SK-N-SH treated with all-trans-retinoic acid at 6 μM for 48 hours (cell line): ENCODE measurements around the gene SLC44A5.

Experiments used
- ATAC-seq: fragments of 200-7000 bp; cut with Tn5 transposase; 3 replicates; pipeline ENCODE4 v1.9.1; 2020; ENCODE audit warnings: mild to moderate bottlenecking, moderate library complexity
- ARNTL ChIP-seq: fragments of 450-650 bp; formaldehyde crosslinking; IDR thresholded peaks from 2 replicates; pipeline ENCODE4 v1.5.0; 2020; ENCODE audit warnings: low read depth, mild to moderate bottlenecking, moderate library complexity, borderline replicate concordance
- BACH2 ChIP-seq: fragments of 250-450 bp; sonication (Bioruptor Pico); IDR thresholded peaks from 2 replicates; pipeline ENCODE4 v1.9.0; 2021; ENCODE audit warnings: mild to moderate bottlenecking, borderline replicate concordance
- CSDC2 ChIP-seq: fragments of 250-450 bp; sonication (Bioruptor Pico); IDR thresholded peaks from 2 replicates; pipeline ENCODE4 v1.5.0; 2020; ENCODE audit warnings: mild to moderate bottlenecking, moderate library complexity
- ESRRG ChIP-seq: fragments of 250-450 bp; sonication (Bioruptor Pico); IDR thresholded peaks from 2 replicates; pipeline ENCODE4 v1.6.1; 2021; ENCODE audit warnings: mild to moderate bottlenecking
- ISL1 ChIP-seq: fragments of 250-450 bp; sonication (Bioruptor Pico); IDR thresholded peaks from 2 replicates; pipeline ENCODE4 v2.1.2; 2022; ENCODE audit warnings: mild to moderate bottlenecking, moderate library complexity
- OSR1 ChIP-seq: fragments of 250-450 bp; sonication (Bioruptor Pico); IDR thresholded peaks from 2 replicates; pipeline ENCODE4 v1.8.0; 2022; ENCODE audit warnings: moderate library complexity, mild to moderate bottlenecking, inconsistent platforms
- PPARA ChIP-seq: fragments of 250-450 bp; sonication (Bioruptor Pico); IDR thresholded peaks from 2 replicates; pipeline ENCODE4 v1.5.0; 2020; ENCODE audit warnings: mild to moderate bottlenecking, borderline replicate concordance
- SNAI2 ChIP-seq: fragments of 250-450 bp; sonication (Bioruptor Pico); IDR thresholded peaks from 2 replicates; pipeline ENCODE4 v1.5.0; 2020; ENCODE audit warnings: mild to moderate bottlenecking, moderate library complexity
- TCF4 ChIP-seq: fragments of 250-450 bp; sonication (Bioruptor Pico); IDR thresholded peaks from 2 replicates; pipeline ENCODE4 v1.8.0; 2021; ENCODE audit warnings: mild to moderate bottlenecking, moderate library complexity, borderline replicate concordance
- TOX ChIP-seq: fragments of 250-450 bp; sonication (Bioruptor Pico); IDR thresholded peaks from 2 replicates; pipeline ENCODE4 v1.8.0; 2021; ENCODE audit warnings: mild to moderate bottlenecking, moderate library complexity, borderline replicate concordance
- ZC3H10 ChIP-seq: fragments of 250-450 bp; sonication (Bioruptor Pico); IDR thresholded peaks from 2 replicates; pipeline ENCODE4 v1.5.1; 2021; ENCODE audit warnings: mild to moderate bottlenecking, moderate library complexity
- ZFP3 ChIP-seq: fragments of 250-450 bp; sonication (Bioruptor Pico); IDR thresholded peaks from 2 replicates; pipeline ENCODE4 v1.5.0; 2020; ENCODE audit warnings: mild to moderate bottlenecking, moderate library complexity
- ZNF565 ChIP-seq: fragments of 450-650 bp; formaldehyde crosslinking; conservative IDR thresholded peaks from 2 replicates; pipeline ENCODE4 v1.5.0; 2020; ENCODE audit warnings: low read depth, mild to moderate bottlenecking, moderate library complexity
- ZNF70 ChIP-seq: fragments of 450-650 bp; formaldehyde crosslinking; IDR thresholded peaks from 2 replicates; pipeline ENCODE4 v1.5.0; 2020; ENCODE audit warnings: mild to moderate bottlenecking, moderate library complexity
- ZNF8 ChIP-seq: fragments of 450-650 bp; formaldehyde crosslinking; IDR thresholded peaks from 2 replicates; pipeline ENCODE4 v1.5.0; 2020; ENCODE audit warnings: mild to moderate bottlenecking, moderate library complexity
- TF ChIP-seq, protein P1 (sequence below): fragments of 250-450 bp; sonication (Bioruptor Pico); IDR thresholded peaks from 2 replicates; pipeline ENCODE4 v1.5.1; 2020; ENCODE audit warnings: low read depth, mild to moderate bottlenecking, moderate library complexity
- TF ChIP-seq, protein P2 (sequence below): fragments of 250-450 bp; sonication (Bioruptor Pico); IDR thresholded peaks from 2 replicates; pipeline ENCODE4 v1.8.0; 2020; ENCODE audit warnings: mild to moderate bottlenecking, moderate library complexity, borderline replicate concordance
- TF ChIP-seq, protein P3 (sequence below): fragments of 250-450 bp; sonication (Bioruptor Pico); IDR thresholded peaks from 2 replicates; pipeline ENCODE4 v1.5.0; 2020; ENCODE audit warnings: mild to moderate bottlenecking, moderate library complexity
- TF ChIP-seq, protein P4 (sequence below): fragments of 250-450 bp; sonication (Bioruptor Pico); IDR thresholded peaks from 2 replicates; pipeline ENCODE4 v1.8.0; 2021; ENCODE audit warnings: low read depth, mild to moderate bottlenecking, moderate library complexity, borderline replicate concordance
- TF ChIP-seq, protein P5 (sequence below): fragments of 250-450 bp; sonication (Bioruptor Pico); IDR thresholded peaks from 2 replicates; pipeline ENCODE4 v1.5.1; 2021; ENCODE audit warnings: mild to moderate bottlenecking, moderate library complexity

Gene SLC44A5

DNA sequence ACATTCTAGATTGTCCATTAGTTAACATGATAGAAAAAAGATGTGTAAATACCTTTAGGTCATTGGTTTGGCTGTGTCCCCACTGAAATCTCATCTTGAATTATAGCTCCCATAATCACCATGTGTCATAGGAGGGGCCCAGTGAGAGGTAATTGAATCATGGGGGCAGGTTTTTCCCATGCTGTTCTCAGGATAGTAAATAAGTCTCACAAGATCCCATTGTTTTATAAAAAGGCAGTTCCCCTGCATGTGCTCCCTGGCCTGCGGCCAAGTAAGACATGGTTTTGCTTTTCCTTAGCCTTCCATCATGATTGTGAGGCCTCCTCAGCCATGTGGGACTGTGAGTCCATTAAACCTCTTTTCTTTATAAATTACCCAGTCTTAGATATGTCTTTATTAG lies 32.5 kb upstream of the SLC44A5 start (continued):
- TF ChIP-seq, protein P1, sequence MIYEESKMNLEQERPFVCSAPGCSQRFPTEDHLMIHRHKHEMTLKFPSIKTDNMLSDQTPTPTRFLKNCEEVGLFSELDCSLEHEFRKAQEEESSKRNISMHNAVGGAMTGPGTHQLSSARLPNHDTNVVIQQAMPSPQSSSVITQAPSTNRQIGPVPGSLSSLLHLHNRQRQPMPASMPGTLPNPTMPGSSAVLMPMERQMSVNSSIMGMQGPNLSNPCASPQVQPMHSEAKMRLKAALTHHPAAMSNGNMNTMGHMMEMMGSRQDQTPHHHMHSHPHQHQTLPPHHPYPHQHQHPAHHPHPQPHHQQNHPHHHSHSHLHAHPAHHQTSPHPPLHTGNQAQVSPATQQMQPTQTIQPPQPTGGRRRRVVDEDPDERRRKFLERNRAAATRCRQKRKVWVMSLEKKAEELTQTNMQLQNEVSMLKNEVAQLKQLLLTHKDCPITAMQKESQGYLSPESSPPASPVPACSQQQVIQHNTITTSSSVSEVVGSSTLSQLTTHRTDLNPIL (CRISPR knock-in tag), result no peak
- TF ChIP-seq, protein P2, sequence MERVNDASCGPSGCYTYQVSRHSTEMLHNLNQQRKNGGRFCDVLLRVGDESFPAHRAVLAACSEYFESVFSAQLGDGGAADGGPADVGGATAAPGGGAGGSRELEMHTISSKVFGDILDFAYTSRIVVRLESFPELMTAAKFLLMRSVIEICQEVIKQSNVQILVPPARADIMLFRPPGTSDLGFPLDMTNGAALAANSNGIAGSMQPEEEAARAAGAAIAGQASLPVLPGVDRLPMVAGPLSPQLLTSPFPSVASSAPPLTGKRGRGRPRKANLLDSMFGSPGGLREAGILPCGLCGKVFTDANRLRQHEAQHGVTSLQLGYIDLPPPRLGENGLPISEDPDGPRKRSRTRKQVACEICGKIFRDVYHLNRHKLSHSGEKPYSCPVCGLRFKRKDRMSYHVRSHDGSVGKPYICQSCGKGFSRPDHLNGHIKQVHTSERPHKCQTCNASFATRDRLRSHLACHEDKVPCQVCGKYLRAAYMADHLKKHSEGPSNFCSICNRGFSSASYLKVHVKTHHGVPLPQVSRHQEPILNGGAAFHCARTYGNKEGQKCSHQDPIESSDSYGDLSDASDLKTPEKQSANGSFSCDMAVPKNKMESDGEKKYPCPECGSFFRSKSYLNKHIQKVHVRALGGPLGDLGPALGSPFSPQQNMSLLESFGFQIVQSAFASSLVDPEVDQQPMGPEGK, result peak; percentile 44; the same call in 1 of the 2 replicates
- TF ChIP-seq ESRRG (no peak), ZNF8 (CRISPR knock-in tag) (no peak), CSDC2 (CRISPR knock-in tag) (no peak)
- TF ChIP-seq, all 23 proteins: peak for 3

DNA sequence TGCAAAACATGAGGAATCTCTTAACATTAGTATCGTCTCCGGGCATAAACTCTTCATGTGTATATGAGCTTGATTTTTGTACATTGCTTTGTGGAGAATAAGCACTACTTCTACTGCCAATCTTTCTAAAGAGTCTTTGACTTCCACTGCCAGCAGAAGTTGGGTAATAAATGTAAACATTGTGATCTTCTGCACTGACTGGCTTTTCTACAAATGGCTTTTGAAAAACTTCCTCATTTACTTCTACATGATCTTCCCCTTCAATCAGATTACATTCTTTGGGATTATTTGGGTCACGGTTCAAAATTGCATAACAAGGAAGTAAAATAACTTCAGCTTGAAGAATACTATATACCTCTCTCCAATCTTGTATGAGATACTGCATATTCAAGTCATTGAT lies 30.4 kb upstream of the SLC44A5 start:
- TF ChIP-seq ISL1 (CRISPR knock-in tag) (no peak), CSDC2 (CRISPR knock-in tag) (no peak), ARNTL (CRISPR knock-in tag) (no peak), TCF4 (CRISPR knock-in tag) (no peak), ESRRG (no peak), OSR1 (CRISPR knock-in tag) (no peak), ZNF8 (CRISPR knock-in tag) (no peak), ZNF565 (CRISPR knock-in tag) (no peak), ZNF70 (CRISPR knock-in tag) (no peak), ZC3H10 (no peak), SNAI2 (CRISPR knock-in tag) (no peak), TOX (CRISPR knock-in tag) (no peak), PPARA (no peak), ZFP3 (CRISPR knock-in tag) (no peak), BACH2 (no peak)
- TF ChIP-seq, protein P1 (CRISPR knock-in tag), result no peak
- TF ChIP-seq, protein P3, sequence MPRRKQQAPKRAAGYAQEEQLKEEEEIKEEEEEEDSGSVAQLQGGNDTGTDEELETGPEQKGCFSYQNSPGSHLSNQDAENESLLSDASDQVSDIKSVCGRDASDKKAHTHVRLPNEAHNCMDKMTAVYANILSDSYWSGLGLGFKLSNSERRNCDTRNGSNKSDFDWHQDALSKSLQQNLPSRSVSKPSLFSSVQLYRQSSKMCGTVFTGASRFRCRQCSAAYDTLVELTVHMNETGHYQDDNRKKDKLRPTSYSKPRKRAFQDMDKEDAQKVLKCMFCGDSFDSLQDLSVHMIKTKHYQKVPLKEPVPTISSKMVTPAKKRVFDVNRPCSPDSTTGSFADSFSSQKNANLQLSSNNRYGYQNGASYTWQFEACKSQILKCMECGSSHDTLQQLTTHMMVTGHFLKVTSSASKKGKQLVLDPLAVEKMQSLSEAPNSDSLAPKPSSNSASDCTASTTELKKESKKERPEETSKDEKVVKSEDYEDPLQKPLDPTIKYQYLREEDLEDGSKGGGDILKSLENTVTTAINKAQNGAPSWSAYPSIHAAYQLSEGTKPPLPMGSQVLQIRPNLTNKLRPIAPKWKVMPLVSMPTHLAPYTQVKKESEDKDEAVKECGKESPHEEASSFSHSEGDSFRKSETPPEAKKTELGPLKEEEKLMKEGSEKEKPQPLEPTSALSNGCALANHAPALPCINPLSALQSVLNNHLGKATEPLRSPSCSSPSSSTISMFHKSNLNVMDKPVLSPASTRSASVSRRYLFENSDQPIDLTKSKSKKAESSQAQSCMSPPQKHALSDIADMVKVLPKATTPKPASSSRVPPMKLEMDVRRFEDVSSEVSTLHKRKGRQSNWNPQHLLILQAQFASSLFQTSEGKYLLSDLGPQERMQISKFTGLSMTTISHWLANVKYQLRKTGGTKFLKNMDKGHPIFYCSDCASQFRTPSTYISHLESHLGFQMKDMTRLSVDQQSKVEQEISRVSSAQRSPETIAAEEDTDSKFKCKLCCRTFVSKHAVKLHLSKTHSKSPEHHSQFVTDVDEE (CRISPR knock-in tag), result no peak
- TF ChIP-seq, protein P2, result no peak
- TF ChIP-seq, protein P4, sequence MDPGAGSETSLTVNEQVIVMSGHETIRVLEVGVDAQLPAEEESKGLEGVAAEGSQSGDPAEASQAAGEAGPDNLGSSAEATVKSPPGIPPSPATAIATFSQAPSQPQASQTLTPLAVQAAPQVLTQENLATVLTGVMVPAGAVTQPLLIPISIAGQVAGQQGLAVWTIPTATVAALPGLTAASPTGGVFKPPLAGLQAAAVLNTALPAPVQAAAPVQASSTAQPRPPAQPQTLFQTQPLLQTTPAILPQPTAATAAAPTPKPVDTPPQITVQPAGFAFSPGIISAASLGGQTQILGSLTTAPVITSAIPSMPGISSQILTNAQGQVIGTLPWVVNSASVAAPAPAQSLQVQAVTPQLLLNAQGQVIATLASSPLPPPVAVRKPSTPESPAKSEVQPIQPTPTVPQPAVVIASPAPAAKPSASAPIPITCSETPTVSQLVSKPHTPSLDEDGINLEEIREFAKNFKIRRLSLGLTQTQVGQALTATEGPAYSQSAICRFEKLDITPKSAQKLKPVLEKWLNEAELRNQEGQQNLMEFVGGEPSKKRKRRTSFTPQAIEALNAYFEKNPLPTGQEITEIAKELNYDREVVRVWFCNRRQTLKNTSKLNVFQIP (CRISPR knock-in tag), result no peak
- TF ChIP-seq, protein P5, sequence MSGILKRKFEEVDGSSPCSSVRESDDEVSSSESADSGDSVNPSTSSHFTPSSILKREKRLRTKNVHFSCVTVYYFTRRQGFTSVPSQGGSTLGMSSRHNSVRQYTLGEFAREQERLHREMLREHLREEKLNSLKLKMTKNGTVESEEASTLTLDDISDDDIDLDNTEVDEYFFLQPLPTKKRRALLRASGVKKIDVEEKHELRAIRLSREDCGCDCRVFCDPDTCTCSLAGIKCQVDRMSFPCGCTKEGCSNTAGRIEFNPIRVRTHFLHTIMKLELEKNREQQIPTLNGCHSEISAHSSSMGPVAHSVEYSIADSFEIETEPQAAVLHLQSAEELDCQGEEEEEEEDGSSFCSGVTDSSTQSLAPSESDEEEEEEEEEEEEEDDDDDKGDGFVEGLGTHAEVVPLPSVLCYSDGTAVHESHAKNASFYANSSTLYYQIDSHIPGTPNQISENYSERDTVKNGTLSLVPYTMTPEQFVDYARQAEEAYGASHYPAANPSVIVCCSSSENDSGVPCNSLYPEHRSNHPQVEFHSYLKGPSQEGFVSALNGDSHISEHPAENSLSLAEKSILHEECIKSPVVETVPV (CRISPR knock-in tag), result no peak
- ATAC-seq, result no peak
